Liver (tissue), 9 donors: ENCODE measurements around the gene SLC24A2. TPM values are rescaled to one million over a fixed set of nuclear protein-coding genes. Genes with fewer than 3 reads are reported as not detected.

Experiments used
- DNase-seq: peaks from one replicate; pipeline ENCODE4 v3.0.0-alpha.2; 2017; ENCODE audit warnings: low spot score
- H3K27ac ChIP-seq, 2 donors: one replicate each; pipeline ENCODE4 v1.7.0; 2013; ENCODE audit warnings: inconsistent platforms in 2 of 2, low read length in 2 of 2, control low read depth in 1 of 2, low read depth in 1 of 2, mild to moderate bottlenecking in 1 of 2
- H3K27me3 ChIP-seq, 4 donors: one replicate each; pipeline versions ENCODE4 v1.6.1 to v1.7.0; 2013; ENCODE audit warnings: low read length in 3 of 4, inconsistent platforms in 1 of 4, mild to moderate bottlenecking in 1 of 4, moderate library complexity in 1 of 4; ENCODE audit not compliant: control insufficient read depth in 4 of 4, insufficient read depth in 4 of 4
- H3K36me3 ChIP-seq, 4 donors: one replicate each; pipeline versions ENCODE4 v1.6.1 to v1.7.0; 2013; ENCODE audit warnings: low read length in 3 of 4, mild to moderate bottlenecking in 3 of 4, low read depth in 1 of 4, moderate library complexity in 1 of 4; ENCODE audit not compliant: control insufficient read depth in 4 of 4, insufficient read depth in 3 of 4
- H3K4me1 ChIP-seq, 4 donors: one replicate each; pipeline versions ENCODE4 v1.6.1 to v1.7.0; 2013; ENCODE audit warnings: low read length in 3 of 4, mild to moderate bottlenecking in 3 of 4, moderate library complexity in 1 of 4; ENCODE audit not compliant: control insufficient read depth in 4 of 4, insufficient read depth in 4 of 4
- H3K4me3 ChIP-seq, 3 donors: one replicate each; pipeline versions ENCODE4 v1.6.1 to v1.7.0; 2013; ENCODE audit warnings: low read length in 3 of 3, control low read depth in 1 of 3, low read depth in 1 of 3, mild to moderate bottlenecking in 1 of 3
- H3K9ac ChIP-seq, 2 donors: one replicate each; pipeline ENCODE4 v1.7.0; 2013; ENCODE audit warnings: low read length in 2 of 2, mild to moderate bottlenecking in 2 of 2, moderate library complexity in 2 of 2, control low read depth in 1 of 2, low read depth in 1 of 2
- H3K9me3 ChIP-seq, 4 donors: one replicate each; pipeline versions ENCODE4 v1.6.1 to v1.7.0; 2013; ENCODE audit warnings: low read length in 3 of 4; ENCODE audit not compliant: control insufficient read depth in 4 of 4
- ATF3 ChIP-seq: IDR thresholded peaks from 2 replicates; pipeline ENCODE4 v1.6.1; 2016; ENCODE audit warnings: antibody characterized with exemption
- EGR1 ChIP-seq, 2 donors: IDR thresholded peaks; 2 replicates each; pipeline ENCODE4 v1.6.1; 2016 to 2018; ENCODE audit warnings: antibody characterized with exemption in 2 of 2, low read depth in 2 of 2
- FOXA1 ChIP-seq: IDR thresholded peaks from 2 replicates; pipeline ENCODE4 v1.6.1; 2016; ENCODE audit warnings: antibody characterized with exemption
- FOXA2 ChIP-seq: IDR thresholded peaks from 2 replicates; pipeline ENCODE4 v1.6.1; 2016; ENCODE audit warnings: antibody characterized with exemption
- HNF4A ChIP-seq, 2 donors: conservative IDR thresholded peaks; 2 replicates each; pipeline ENCODE4 v1.6.1; 2016; ENCODE audit warnings: antibody characterized with exemption in 2 of 2, mild to moderate bottlenecking in 2 of 2
- HNF4G ChIP-seq: IDR thresholded peaks from 2 replicates; pipeline ENCODE4 v1.6.1; 2016; ENCODE audit warnings: antibody characterized with exemption
- JUND ChIP-seq, 2 donors: IDR thresholded peaks; 2 replicates each; pipeline ENCODE4 v1.6.1; 2016; ENCODE audit warnings: antibody characterized with exemption in 2 of 2
- MAX ChIP-seq: IDR thresholded peaks from 2 replicates; pipeline ENCODE4 v1.6.1; 2016; ENCODE audit warnings: antibody characterized with exemption
- NR2F2 ChIP-seq: IDR thresholded peaks from 2 replicates; pipeline ENCODE4 v1.6.1; 2016; ENCODE audit warnings: antibody characterized with exemption
- RAD21 ChIP-seq, 2 donors: IDR thresholded peaks; 2 replicates each; pipeline ENCODE4 v1.6.1; 2016; ENCODE audit warnings: antibody characterized with exemption in 2 of 2, mild to moderate bottlenecking in 2 of 2
- SP1 ChIP-seq: IDR thresholded peaks from 2 replicates; pipeline ENCODE4 v1.6.1; 2018; ENCODE audit warnings: antibody characterized with exemption, mild to moderate bottlenecking
- TAF1 ChIP-seq: conservative IDR thresholded peaks from 2 replicates; pipeline ENCODE4 v1.6.1; 2016; ENCODE audit warnings: antibody characterized with exemption, mild to moderate bottlenecking
- WGBS: extraction: QIAGEN DNeasy Blood & Tissue Kit; methylation state at CpG from one replicate; pipeline ENCODE4 v1.1.7; 2013; 5-methylcytosine and 5-hydroxymethylcytosine counted together
- polyA plus RNA-seq, 2 donors: library from polyadenylated mRNA; stranded (reverse) in 1 of 2; unstranded in 1 of 2; fragments of 200-250 nt in 1 of 2; fragments of >200 nt in 1 of 2; fragmentation: Nextera tagmentation in 1 of 2; extraction: Ambion mirVana in 1 of 2; gene quantifications; one replicate each; pipeline versions ENCODE4 v1.2.1 to v1.2.3, GENCODE V29; 2013 to 2015
- total RNA-seq, 2 donors: library from RNA; depleted of rRNA; stranded (reverse); fragments of >200 nt; gene quantifications; one replicate each; pipeline ENCODE4 v1.2.3, GENCODE V29; 2014
- TF ChIP-seq, protein P1 (sequence below): fragments of 150-350 bp; IDR thresholded peaks from 2 replicates; pipeline ENCODE4 v1.5.1; 2017; ENCODE audit warnings: improper control_type of control experiment, low read depth, low read length; ENCODE audit not compliant: missing input control
- donor health status: healthy.
- donor health status: healthy.
- donor health status: healthy.
- donor health status: healthy.
- donor health status: healthy.

The SLC24A2 gene
- total and polyA plus RNA-seq, 4 donors = under 0.01 to 0.02 TPM; not detected in 2

- 81% methylated on average over 16 of the region's 16 CpGs for WGBS
- no peaks in the 10 kb centered on the region for H3K36me3 ChIP-seq
- peaks cover 0 to 3% (median 0%) of the 10 kb centered on the region in 4 donors for H3K27me3 ChIP-seq
- no peak overlapping the region for H3K27ac ChIP-seq
- no peak overlapping the region for H3K9ac ChIP-seq
- DNase-seq = no peak
- TF ChIP-seq JUND (IDR thresholded peaks at IDR 0.05) = no peak
- H3K4me3 ChIP-seq = no peak overlapping the region
- H3K4me1 ChIP-seq = no peaks in the 10 kb centered on the region
- no peaks in the 10 kb centered on the region for H3K9me3 ChIP-seq
Measured at GRCh38 chr9:19809422-19810269, 20.8 kb upstream of the SLC24A2 start.

- WGBS = 20% methylated on average over 4 of the region's 4 CpGs
- Histone ChIP-seq H3K9me3 (peaks cover 0 to 2% (median 0%) of the 10 kb centered on the region in 4 donors), H3K4me1 (no peaks in the 10 kb centered on the region), H3K9ac (no peak overlapping the region), H3K4me3 (no peak overlapping the region), H3K27me3 (no peaks in the 10 kb centered on the region), H3K36me3 (no peaks in the 10 kb centered on the region), H3K27ac (no peak overlapping the region)
- no peak for TF ChIP-seq HNF4A (conservative IDR thresholded peaks at IDR 0.05)
- no peak for TF ChIP-seq EGR1 (IDR thresholded peaks at IDR 0.05; ENCODE audit: low read depth in 2 of 2)
- TF ChIP-seq TAF1 = no peak
- no peak for TF ChIP-seq RAD21 (IDR thresholded peaks at IDR 0.05)
- no peak for TF ChIP-seq NR2F2
- no peak for TF ChIP-seq JUND (IDR thresholded peaks at IDR 0.05)
- TF ChIP-seq, protein P1, sequence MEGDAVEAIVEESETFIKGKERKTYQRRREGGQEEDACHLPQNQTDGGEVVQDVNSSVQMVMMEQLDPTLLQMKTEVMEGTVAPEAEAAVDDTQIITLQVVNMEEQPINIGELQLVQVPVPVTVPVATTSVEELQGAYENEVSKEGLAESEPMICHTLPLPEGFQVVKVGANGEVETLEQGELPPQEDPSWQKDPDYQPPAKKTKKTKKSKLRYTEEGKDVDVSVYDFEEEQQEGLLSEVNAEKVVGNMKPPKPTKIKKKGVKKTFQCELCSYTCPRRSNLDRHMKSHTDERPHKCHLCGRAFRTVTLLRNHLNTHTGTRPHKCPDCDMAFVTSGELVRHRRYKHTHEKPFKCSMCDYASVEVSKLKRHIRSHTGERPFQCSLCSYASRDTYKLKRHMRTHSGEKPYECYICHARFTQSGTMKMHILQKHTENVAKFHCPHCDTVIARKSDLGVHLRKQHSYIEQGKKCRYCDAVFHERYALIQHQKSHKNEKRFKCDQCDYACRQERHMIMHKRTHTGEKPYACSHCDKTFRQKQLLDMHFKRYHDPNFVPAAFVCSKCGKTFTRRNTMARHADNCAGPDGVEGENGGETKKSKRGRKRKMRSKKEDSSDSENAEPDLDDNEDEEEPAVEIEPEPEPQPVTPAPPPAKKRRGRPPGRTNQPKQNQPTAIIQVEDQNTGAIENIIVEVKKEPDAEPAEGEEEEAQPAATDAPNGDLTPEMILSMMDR = no peak
- no peak for TF ChIP-seq FOXA2
- TF ChIP-seq HNF4G = no peak
- TF ChIP-seq FOXA1 = no peak
- no peak for TF ChIP-seq SP1
- DNase-seq = no peak
Measured at GRCh38 chr9:19807182-19807892, 18.5 kb upstream of the SLC24A2 start.

- Histone ChIP-seq H3K9ac (no peak overlapping the region), H3K4me3 (no peak overlapping the region), H3K36me3 (no peaks in the 10 kb centered on the region), H3K27ac (no peak overlapping the region), H3K9me3 (peaks cover 0 to 2% (median 0%) of the 10 kb centered on the region in 4 donors), H3K4me1 (no peaks in the 10 kb centered on the region), H3K27me3 (peaks cover 0 to under 1% (median 0%) of the 10 kb centered on the region in 4 donors)
- TF ChIP-seq NR2F2 (no peak), TAF1 (no peak), HNF4A (conservative IDR thresholded peaks at IDR 0.05) (no peak), HNF4G (no peak), FOXA2 (no peak), SP1 (no peak), MAX (no peak), JUND (IDR thresholded peaks at IDR 0.05) (no peak), RAD21 (IDR thresholded peaks at IDR 0.05) (no peak), ATF3 (no peak)
- no peak for DNase-seq
- 26% methylated on average over 1 of the region's 1 CpG for WGBS
Measured at GRCh38 chr9:19804431-19804830, 15.6 kb upstream of the SLC24A2 start.
